ENCODE data around the gene NELFA.
"Not testable (repeated sequence)": the region's sequence is repeated elsewhere in the genome, so short reads cannot be mapped to it uniquely, and the experiment has no call there.

Gene NELFA

GRCh38 chr4:2040391-2041238 is 31.8 kb upstream of the NELFA start:
- no peak for DNase-seq

GRCh38 chr4:2036866-2037265 is 28.1 kb upstream of the NELFA start:
- DNase-seq: no peak

- DNase-seq: no peak
Observed at GRCh38 chr4:2036327-2036726, 27.6 kb upstream of the NELFA start.

- DNase-seq: not testable (repeated sequence)
Observed at GRCh38 chr4:2031161-2031560, 22.4 kb upstream of the NELFA start.

GRCh38 chr4:2027120-2027519 is 18.3 kb upstream of the NELFA start:
- not testable (repeated sequence) for DNase-seq

- no peak for DNase-seq
Observed at GRCh38 chr4:2025817-2026216, 17.0 kb upstream of the NELFA start.

GRCh38 chr4:2024683-2025082 is 15.9 kb upstream of the NELFA start:
- no peak for DNase-seq

- not testable (repeated sequence) for DNase-seq
Observed at GRCh38 chr4:2021358-2022018, 12.7 kb upstream of the NELFA start.

- DNase-seq: no peak
Observed at GRCh38 chr4:2015008-2015407, 6.2 kb upstream of the NELFA start.

GRCh38 chr4:2011583-2011982 is 2.8 kb upstream of the NELFA start:
- no peak for DNase-seq

- DNase-seq: peak; percentile 33
Observed at GRCh38 chr4:2009651-2010233, 968 bp upstream of the NELFA start.

- no peak for DNase-seq
Observed at GRCh38 chr4:2008671-2008920, 178 bp downstream of the NELFA start.

GRCh38 chr4:2007804-2008670 is 737 bp downstream of the NELFA start:
- DNase-seq: no peak

- no peak for DNase-seq
Observed at GRCh38 chr4:2006956-2007653, 1.7 kb downstream of the NELFA start.

GRCh38 chr4:2006367-2006766 is 2.4 kb downstream of the NELFA start:
- DNase-seq: no peak

GRCh38 chr4:2003361-2003760 is 5.4 kb downstream of the NELFA start:
- not testable (repeated sequence) for DNase-seq

- not testable (repeated sequence) for DNase-seq
Observed at GRCh38 chr4:1999308-1999707, 9.5 kb downstream of the NELFA start.

- DNase-seq: no peak
Observed at GRCh38 chr4:1998296-1998695, 10.5 kb downstream of the NELFA start.

GRCh38 chr4:1997712-1998111 is 11.1 kb downstream of the NELFA start:
- DNase-seq: no peak

GRCh38 chr4:1996866-1997611 is 11.7 kb downstream of the NELFA start:
- DNase-seq: no peak

- no peak for DNase-seq
Observed at GRCh38 chr4:1994938-1995337, 13.8 kb downstream of the NELFA start.

All from effector CD8-positive, alpha-beta T cell (primary cell).